ENCODE data around the gene ATP13A4. TPM values are rescaled to one million over a fixed set of nuclear protein-coding genes. Genes with fewer than 3 reads are reported as not detected.

The ATP13A4 gene, protein sequence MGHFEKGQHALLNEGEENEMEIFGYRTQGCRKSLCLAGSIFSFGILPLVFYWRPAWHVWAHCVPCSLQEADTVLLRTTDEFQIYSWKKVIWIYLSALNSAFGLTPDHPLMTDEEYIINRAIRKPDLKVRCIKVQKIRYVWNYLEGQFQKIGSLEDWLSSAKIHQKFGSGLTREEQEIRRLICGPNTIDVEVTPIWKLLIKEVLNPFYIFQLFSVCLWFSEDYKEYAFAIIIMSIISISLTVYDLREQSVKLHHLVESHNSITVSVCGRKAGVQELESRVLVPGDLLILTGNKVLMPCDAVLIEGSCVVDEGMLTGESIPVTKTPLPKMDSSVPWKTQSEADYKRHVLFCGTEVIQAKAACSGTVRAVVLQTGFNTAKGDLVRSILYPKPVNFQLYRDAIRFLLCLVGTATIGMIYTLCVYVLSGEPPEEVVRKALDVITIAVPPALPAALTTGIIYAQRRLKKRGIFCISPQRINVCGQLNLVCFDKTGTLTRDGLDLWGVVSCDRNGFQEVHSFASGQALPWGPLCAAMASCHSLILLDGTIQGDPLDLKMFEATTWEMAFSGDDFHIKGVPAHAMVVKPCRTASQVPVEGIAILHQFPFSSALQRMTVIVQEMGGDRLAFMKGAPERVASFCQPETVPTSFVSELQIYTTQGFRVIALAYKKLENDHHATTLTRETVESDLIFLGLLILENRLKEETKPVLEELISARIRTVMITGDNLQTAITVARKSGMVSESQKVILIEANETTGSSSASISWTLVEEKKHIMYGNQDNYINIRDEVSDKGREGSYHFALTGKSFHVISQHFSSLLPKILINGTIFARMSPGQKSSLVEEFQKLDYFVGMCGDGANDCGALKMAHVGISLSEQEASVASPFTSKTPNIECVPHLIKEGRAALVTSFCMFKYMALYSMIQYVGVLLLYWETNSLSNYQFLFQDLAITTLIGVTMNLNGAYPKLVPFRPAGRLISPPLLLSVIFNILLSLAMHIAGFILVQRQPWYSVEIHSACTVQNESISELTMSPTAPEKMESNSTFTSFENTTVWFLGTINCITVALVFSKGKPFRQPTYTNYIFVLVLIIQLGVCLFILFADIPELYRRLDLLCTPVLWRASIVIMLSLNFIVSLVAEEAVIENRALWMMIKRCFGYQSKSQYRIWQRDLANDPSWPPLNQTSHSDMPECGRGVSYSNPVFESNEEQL
- 1 to 10 TPM in 1 of 3 donors, under 1 TPM in 2; 0.22 to 3.2 (median 0.51) TPM for polyA plus RNA-seq

DNA sequence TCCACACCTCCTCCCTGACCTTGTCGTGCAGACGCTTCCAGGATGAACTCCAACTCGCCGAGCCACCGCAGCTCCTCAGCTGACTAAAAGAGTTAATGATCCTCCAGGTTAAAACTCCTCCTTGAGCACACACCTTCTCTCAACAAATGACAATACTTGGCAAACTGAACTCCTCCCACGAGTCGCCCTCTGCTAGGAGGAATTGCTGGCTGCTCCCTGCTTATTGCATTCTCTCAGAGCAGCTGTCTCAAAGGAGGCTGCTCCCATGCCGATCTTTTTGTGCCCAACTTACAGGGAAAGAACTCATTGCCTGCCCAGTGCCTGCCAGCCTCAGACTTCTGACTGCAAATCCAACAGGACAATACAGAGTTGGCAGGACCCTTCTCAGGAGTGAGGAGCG lies at the start of gene ATP13A4:
Gene ATP13A4, minus strand, starts transcription at position 85 of the 400 bp plus-strand sequence. CDS start 96 bp downstream, outside the sequence.
- H3K27ac ChIP-seq (ENCODE audit: low read depth, low read length), result no peak within 1 kb of the TSS
- 19 to 58% (median 45%) methylated on average over 9 of the region's 9 CpGs for WGBS, 3 donors

DNA sequence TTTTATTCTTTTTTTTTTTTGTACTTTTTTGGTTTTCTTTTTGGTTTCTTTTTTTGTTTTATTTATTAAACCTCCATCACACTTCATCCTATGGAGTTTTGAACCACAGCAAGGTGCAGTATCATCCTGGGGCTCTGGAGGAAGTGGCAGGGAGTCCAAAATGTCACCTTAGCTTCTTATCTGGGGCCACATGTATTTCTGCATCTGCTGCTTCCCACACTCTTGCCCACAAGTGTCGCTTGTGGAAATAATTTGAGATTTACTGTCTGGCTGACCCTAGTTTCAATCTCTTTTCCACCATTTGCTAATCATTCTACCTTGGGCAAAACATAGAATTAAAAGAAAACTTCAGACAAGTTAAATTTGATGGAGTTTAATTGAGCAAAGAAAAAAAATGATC lies 44.7 kb upstream of the ATP13A4 start:
- WGBS, 3 donors, result 51 to 77% (median 71%) methylated on average over 1 of the region's 1 CpG
- no peak overlapping the region for H3K27ac ChIP-seq (ENCODE audit: low read depth, low read length)

DNA sequence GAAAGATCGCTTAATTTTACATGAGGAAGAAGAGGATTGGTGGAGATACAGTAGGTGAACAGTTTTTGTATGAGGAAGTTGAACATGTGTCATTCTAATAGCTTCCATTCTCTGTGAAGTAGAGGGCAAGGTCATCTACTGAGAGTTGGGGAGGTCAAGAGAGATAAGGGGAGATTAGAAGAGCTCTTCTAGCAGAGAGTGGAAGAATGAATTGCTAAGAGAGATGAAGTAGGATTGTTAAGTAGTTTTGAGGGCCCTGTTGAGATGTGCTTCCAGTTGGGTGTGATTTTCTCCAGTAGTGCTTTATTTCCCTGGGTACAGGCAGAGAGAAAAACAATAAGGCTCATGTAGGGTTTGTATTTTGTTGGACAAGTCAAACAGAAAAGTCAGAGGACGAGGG lies 43.5 kb upstream of the ATP13A4 start:
- WGBS, 3 donors, result 95 to 96% (median 96%) methylated on average over 2 of the region's 2 CpGs

DNA sequence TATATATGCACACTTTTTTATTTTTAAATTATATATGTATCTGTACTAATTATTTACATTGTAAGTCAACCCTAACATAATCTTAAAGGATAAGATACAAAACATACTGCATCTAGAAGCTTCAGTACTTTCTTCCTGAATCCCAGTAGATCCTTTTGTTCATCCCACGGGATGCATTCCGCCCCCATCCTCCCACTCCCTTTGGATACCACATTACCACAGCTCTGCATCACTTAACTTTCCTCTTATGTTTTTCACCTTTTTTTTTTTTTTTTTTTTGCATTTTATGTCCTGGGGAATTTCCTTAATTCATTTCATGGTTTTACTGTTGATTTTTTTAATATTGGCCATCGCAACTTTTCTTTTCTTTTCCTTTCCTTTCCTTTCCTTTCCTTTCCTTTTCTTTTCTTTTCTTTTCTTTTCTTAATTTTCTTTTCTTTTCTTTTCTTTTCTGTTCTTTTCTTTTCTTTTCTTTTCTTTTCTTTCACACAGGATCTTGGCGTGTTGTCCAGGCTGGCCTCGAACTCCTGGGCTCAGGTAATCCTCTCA lies 41.3 kb upstream of the ATP13A4 start:
- no peak overlapping the region for H3K27ac ChIP-seq (ENCODE audit: low read depth, low read length)
- 94 to 97% (median 94%) methylated on average over 5 of the region's 5 CpGs for WGBS, 3 donors

More for the DNA sequence above, 43.5 kb upstream of the ATP13A4 start:
- no peak overlapping the region for H3K27ac ChIP-seq (ENCODE audit: low read depth, low read length)

DNA sequence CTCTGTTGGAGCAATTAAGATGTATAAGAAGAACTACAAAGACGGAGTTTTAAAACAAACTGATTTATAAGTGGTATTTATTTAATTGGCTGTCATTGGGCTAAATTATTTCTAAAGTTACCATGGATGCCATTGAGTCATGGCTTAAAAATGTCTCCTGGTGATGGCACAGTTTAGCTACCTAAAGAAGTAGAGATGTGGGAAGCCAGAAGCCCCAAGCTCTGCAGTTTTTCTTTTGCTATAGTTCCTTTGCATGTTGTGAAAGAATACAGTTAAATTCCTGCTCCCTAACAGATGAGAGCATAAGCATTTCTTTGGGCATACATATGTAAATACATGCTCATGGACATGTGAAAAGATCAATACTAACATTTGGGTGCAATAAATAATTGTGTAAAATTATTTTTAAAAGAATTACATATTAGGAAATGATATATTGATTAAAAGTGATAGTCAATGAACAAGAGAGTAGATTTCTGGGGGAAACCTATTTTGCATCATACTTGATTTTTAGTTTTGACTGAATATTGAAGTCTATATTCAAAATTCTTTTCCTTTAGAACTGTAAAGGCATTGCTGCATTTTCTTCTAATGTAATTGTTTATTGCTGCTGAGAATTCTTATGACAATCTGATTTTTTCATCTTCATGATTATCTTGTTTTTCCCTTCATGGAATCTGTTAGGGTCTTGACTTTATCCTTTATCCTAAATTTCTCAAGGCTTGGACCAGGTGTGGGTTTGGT lies 40.4 kb upstream of the ATP13A4 start:
- H3K27ac ChIP-seq (ENCODE audit: low read depth, low read length), result no peak overlapping the region
- WGBS, 3 donors, result 77 to 86% (median 85%) methylated on average over 1 of the region's 1 CpG

DNA sequence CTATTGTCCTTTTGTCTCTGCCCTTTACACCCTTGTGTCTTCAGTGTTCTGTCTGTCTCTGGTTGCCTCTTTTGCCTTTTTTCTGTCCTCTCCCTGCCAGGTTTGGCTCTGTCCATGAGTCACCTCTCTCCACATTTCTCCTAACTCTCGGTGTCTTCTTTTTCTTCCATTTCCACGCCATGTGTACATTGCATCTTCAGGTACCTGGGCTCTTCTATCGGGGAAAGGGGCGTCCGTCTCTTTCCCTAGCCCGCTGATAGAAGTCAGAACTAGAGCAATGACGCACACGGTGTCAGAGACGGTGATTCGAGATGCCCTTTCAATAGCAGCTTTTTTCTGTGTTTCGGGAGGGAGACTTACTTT lies 39.0 kb upstream of the ATP13A4 start:
- no peak overlapping the region for H3K27ac ChIP-seq (ENCODE audit: low read depth, low read length)
- WGBS, 3 donors, result 0 to 1% (median 0%) methylated on average over 11 of the region's 11 CpGs

DNA sequence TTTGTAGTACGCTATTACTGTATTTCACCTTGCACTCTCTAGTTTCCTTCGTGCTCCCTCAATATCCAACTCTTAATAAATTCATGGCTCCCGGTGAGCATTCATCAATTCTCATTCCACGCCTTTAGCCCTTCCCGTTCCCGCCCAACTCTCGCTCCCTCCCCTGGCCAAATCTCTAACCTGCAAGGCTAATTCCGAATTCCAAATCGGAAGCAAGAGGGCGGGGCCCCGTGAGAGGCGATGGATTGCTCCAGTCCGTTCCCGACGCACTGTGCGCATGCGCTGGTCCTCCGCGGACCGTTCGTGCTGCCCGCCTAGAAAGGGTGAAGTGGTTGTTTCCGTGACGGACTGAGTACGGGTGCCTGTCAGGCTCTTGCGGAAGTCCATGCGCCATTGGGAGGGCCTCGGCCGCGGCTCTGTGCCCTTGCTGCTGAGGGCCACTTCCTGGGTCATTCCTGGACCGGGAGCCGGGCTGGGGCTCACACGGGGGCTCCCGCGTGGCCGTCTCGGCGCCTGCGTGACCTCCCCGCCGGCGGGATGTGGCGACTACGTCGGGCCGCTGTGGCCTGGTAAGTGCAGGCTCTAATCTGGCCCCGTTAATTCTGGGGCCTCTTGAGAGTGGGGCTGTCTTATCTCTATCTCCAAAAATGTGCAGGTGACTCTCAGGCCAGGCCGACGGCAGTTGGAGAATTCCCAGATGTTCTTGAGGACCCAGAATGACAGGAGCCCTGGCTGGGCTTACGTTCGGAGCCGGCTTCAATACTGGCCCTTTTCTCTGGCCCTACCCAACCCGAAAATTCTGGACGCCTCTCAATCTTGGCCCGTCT lies 38.4 kb upstream of the ATP13A4 start, which contains the start of gene OPA1:
Gene OPA1, plus strand, starts transcription at position 368 of the 827 bp plus-strand sequence. Its CDS starts 170 bp downstream, at position 538.
- H3K27ac ChIP-seq (ENCODE audit: low read depth, low read length), result no peak within 1 kb of the TSS
- 0 to 1% (median 1%) methylated on average over 55 of the region's 55 CpGs for WGBS, 3 donors

DNA sequence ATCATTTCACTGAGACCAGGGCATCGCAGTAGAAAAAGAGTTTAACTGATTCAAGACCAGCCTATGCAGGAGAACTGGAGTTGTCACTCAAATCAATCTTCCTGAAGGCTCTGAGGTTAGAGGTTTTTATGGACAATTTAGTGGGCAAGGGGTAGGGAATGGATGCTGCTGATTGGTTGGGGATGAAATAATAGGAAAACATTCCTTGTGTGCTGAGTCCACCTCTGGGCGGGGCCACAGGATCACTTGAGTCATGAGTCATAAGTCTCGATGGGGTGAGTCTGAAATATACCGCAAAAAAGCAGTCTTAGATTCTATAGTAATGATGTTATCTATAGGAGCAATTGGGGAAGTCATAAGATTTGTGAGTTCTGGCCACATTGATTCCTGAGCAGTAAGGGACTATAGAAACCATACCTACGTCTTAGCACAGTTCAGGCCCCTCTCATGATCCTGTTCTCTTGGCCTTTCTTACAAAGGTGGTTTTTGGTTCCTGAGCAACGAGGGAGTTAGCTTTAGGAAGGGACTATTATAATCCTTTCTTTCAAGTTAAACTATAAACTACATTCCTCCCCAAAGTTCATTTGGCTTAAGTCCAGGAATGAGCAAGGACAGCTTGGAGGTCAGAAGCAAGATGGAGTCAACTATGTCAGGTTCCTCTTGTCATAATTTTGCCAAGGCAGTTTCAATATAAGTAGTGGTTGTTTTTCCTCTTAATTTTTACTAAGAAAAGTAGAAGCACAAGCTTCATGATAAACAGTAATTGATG lies 35.6 kb upstream of the ATP13A4 start:
- WGBS, 3 donors, result 79 to 84% (median 80%) methylated on average over 6 of the region's 6 CpGs
- no peak overlapping the region for H3K27ac ChIP-seq (ENCODE audit: low read depth, low read length)

DNA sequence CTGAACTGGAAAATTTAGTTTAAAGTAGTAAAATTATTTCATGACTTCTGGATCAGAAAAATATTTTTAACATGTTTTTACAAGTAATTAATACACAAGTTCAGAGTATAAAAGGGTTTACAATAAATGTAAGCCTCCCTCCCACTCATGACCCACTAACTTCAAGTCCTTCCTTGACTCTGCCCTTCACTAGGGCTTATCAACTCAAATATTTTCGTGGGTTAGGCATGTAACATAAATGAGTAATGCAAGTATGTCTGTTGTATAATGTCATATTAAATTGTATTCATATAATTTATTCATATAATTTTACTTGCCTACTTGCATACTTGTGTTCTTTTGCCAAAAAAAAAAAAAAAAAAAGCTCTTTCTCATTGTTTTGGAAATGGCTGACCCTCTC lies 34.9 kb upstream of the ATP13A4 start:
- WGBS, 3 donors, result 47 to 61% (median 50%) methylated on average over 1 of the region's 1 CpG
- H3K27ac ChIP-seq (ENCODE audit: low read depth, low read length), result no peak overlapping the region

DNA sequence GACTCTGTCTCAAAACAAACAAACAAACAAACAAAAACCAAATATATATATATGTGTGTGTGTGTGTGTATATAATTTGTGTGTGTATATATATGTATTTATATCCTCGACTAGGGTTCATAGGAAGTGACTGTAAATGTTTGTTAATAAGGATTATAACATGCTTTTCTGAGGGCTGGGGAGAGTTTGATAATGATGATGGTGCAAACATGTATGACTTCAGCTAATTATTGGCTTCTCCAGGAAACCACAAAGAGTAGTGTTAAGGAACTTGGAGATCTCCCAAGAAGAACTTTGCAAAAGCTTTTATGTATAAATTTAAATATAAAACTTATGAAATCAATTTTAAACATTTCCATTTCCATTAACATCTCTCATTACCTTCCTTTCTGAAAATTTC lies 34.4 kb upstream of the ATP13A4 start:
- H3K27ac ChIP-seq (ENCODE audit: low read depth, low read length), result no peak overlapping the region
- WGBS, 3 donors, result 50 to 72% (median 56%) methylated on average over 1 of the region's 1 CpG

DNA sequence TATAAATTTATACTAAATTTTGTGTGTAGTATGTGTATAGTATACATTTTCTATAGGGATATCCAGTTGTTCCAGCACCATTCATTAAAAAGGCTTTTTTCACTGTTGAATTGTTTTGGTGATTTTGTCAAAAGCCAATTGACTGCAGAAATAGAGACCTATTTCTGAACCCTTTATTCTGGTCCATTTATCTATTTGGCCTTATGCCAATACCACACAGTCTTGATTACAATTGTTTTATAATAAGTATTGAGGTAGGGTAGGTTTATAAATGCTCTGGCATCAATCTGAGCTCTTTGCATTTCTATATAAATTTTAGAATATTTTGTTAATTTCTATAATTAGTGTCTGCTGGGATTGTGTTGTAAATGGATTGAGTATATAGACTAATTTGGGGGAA lies 31.8 kb upstream of the ATP13A4 start:
- H3K27ac ChIP-seq (ENCODE audit: low read depth, low read length), result no peak overlapping the region

DNA sequence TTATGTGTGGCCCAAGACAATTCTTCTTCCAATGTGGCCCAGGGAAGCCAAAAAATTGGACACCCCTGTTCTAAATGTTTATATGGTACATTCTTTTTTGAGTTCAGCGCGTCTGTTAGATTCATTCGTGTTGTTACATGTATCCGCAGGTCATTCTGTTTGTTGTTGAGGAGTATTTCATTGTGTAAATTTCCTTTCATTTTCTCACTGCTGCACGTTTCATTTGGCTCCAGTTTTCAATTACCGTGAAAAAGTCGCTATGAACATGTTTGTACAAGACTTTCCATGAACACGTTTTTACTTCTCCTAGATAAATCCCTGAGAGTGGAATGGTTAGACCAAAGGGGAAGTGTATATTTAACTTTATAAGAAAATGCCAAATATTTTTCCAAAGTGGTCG lies 30.8 kb upstream of the ATP13A4 start:
- WGBS, 3 donors, result 80 to 87% (median 86%) methylated on average over 9 of the region's 9 CpGs

DNA sequence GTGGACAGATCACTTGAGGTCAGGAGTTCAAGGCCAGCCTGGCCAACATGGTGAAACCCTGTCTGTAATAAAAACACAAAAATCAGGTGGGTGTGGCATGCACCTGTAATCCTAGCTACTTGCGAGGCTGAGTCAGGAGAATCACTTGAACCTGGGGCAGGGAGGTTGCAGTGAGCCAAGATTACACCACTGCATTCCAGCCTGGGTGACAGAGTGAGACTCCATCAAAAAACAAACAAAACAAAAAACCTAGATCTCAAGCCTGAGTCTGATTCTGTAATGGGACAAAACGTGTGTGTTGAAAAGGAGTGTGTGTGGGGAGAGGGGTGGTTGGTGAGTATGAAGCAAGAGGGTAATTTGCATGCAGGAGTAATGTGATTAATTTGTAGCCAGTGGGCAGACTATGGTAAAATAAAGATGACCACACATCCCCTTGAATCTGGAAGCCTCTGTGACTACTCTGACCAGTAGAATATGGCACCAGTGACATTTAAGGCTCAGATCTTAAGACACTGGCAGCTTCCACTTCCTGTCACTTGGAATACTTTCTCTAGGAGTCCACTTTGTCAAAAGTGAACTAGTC lies 19.9 kb upstream of the ATP13A4 start:
- 50 to 59% (median 57%) methylated on average over 2 of the region's 2 CpGs for WGBS, 3 donors

More for the DNA sequence above, 30.8 kb upstream of the ATP13A4 start:
- H3K27ac ChIP-seq (ENCODE audit: low read depth, low read length), result no peak overlapping the region

DNA sequence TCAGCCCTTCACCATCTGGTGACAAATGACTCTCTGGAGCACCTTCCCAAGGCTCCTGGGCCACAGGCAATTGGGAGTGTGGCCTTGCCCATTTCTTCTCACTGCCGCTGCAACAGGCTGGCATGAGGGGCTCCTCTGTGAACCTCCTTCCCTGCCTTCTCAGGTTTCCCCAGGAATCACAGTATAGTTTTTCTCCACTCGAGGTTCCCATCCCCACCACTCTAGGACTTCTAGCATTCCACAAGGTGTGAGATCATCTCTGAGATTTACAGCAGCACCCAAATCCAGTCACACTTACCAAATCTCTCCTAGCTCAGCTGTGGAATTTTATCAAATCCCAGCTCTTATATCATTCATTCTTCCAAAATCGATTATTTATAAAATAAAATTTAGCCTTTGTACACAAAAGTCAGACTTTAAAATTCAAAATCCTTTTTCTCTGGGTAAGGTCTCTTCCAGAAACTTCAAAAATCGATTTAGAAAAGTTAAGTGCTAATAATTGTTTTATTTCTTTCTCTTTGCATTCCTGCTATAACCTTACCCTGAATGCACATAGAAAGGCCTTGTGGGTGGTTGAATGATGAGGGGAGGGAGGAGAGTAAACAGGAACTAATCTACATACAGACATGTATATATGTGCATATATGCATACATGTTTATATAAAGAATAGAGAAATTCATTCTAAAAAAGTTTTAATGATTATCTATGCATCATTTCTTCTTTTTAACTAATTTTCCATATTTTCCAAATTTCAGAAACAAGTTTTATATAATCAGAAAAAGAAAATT lies 18.9 kb upstream of the ATP13A4 start:
- 61 to 78% (median 77%) methylated on average over 4 of the region's 4 CpGs for WGBS, 3 donors
- H3K27ac ChIP-seq (ENCODE audit: low read depth, low read length), result no peak overlapping the region

More for the DNA sequence above, 19.9 kb upstream of the ATP13A4 start:
- H3K27ac ChIP-seq (ENCODE audit: low read depth, low read length), result no peak overlapping the region

DNA sequence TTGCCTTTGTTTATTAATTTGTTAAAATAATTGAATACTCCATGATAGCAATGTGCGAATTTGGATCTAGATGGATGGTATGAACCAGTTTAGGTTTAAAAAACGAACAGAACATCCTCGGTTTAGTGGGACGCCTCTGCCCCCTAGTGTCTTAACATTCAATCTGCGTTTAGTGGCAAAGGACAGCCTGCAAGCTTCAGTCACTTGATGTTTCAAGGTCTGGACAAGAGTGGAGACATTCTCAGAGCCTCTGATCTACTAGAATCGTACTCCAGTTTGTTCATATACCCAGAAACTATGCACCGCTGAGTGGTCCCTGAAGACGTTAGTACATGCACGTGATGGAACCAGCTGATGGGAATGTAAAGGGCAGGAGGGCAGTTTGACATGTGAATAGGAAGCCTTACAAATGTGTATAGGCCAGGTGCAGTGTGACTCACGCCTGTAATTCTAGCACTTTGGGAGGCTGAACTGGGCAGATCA lies 17.8 kb upstream of the ATP13A4 start:
- H3K27ac ChIP-seq (ENCODE audit: low read depth, low read length), result no peak overlapping the region
- 7 to 14% (median 8%) methylated on average over 10 of the region's 10 CpGs for WGBS, 3 donors
